GM04504 (cell line): ENCODE data around the gene SNX18.

Experiments used
- DNase-seq: peaks from one replicate; pipeline ENCODE4 v3.0.0-alpha.2; 2012; ENCODE audit warnings: low read depth

Gene SNX18

DNA sequence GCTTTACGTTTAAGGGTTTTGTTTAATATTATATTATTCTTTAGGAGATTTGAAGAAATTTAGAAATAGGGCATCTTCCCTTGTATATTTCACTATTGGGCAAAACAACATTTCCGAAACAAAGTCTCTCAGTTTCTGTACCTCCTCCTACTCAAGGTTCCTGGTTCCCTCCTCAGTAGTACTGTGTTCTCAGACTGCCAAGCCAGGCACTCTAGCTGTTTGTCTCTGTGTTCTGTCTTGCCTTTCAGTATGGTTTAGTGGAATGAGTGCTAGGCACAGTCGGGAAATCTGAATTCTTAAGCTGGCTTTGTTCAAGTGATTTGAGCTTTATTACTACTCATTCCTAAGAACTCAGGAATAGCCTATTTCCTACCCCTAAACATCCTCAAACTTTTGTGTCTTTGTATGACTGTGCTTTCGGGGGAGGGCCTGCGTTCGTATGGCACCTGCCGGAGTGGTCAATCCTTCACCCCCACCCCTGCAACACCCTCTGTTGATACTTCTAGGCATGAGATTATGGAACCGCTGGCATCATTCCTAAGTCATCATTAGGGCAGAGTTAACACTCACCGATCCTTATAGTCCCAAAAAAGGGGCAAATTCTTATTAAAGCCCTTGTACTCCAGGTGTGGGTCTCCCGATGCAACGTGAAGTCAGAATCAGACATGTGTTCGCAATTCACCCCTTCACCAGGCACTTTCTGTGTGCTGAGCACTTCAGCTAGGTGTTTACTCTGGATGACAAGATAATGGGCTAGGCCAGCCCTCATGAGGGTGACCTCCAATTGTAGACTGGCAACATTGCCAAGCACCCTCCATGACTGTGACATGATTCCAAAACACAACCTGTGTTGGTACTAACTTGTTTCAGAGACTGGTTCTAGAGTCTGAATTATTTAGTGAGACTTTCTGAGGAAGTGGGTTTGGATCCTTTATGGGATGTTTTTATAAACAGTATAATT, 24.5 kb downstream of the SNX18 start:
- no peak for DNase-seq

DNA sequence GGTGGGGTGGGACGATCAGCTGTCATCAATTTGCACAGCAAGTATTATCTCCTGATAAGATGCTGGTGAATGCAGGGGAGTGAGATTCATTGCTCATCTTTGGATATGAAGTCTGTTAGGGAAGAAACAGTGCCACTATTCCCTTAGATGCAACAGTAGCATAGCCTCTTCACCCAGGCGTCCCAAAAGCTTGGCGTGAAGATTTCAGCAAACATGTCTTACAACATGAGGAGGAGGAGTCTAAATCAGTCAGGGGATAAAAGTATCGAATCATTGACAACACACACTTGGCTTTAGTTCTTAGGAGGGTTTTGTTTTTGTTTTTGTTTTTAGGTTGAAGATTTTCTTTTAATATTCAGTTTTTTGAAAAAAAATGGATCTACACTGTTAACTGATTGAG, 26.5 kb downstream of the SNX18 start:
- no peak for DNase-seq

- DNase-seq = no peak
Measured at GRCh38 chr5:54545796-54546195, 28.2 kb downstream of the SNX18 start.

DNA sequence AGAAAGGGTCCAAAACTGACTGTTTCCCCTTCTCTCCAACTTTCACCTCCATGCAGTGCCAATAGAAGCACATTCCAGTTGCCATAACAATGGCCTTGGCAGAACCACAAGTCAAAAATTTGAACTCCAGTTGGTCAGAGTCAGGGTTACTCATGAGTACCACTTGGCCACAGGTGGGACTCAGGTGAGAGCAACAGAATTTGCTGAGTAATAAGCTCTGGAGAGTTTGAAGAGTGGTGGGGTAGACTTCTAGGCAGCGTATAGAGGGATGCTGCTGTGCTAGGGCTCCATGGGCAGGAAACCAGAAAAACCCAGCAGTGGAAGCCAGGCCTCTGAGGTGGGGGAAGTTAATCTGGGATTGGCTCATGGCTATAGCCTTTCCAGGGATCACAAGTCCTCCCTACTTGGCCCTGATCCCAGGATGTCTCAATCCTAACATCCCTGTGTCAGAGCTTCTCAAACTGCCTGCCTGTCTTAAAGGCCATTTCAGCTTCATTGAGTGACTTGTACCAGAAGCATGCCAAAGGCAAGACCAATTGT, 30.2 kb downstream of the SNX18 start:
- DNase-seq = peak; percentile 73

DNA sequence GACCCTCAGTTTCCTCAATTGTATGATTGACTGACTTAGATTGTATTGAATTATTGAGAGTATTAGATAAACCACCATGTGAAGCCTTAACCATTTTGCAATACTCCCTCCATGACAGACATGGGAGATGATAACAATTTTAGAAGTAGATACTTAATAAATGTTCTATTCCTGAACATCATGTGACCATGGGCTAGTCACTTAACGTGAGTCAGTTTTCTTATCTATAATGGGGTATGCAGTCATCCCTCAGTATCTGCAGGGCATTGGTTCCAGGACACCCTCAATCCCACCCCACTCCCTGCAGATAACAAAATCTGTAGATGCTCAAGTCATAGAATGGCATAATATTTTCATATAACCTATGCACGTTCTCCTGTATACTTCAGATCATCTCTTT, 31.0 kb downstream of the SNX18 start:
- DNase-seq = no peak

DNA sequence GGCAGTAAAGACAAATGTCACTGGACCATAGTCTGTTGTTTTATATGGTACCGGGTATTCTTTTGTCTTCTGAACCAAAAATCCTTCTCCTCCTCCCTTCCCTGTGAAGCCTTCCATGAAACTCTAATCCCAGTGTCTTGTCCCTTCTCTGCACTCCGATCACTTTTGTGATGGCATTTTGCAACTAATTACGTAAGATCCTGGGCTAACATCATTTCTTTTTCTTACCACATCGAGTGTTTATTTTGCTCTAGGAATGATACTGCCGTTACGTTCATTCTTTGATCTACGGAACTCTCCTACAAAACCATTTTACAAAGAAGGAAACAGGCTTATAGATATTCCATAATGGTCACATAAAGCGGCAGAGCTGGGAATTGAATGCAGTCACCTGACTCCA, 33.7 kb downstream of the SNX18 start:
- no peak for DNase-seq

DNA sequence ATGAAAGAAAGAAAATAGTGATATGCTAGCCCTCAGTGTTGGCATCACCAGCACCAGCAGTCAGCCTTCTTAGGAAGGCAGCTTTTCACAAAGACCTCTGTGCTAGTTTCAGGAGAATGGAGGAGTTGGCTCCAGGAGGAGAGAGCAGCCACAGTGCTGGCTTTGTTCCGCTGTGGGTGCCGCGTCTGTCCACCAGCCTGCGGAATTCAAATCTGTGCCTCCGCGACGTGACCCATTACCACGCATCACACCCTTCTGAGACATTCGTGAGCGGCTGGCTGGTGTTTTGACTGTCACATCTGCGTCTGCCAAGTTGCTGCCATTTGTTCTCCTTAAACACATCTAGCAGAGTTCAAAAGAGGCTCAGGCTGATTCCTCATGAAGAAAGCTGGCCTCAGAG, 34.4 kb downstream of the SNX18 start:
- DNase-seq = no peak

DNA sequence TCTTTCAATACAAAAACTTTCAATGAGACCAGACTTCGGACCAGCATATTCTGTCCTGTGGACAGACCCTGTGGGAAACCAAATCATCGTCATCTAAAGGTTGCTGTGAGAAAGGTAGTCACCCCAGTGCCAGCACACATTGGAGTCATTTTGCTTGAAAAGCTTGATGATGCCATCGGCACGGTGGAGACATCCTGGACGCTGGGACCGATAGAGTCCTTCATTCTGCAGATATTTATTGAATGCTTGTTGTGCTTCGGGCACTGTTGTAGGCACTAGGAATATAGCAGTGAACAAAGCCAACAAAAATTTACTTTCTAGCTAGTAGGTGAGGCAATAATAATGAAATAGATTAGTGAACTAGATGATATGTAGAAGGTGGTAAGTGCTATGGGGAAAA, 34.9 kb downstream of the SNX18 start:
- no peak for DNase-seq

GRCh38 chr5:54553659-54554207, 36.2 kb downstream of the SNX18 start:
- no peak for DNase-seq

DNA sequence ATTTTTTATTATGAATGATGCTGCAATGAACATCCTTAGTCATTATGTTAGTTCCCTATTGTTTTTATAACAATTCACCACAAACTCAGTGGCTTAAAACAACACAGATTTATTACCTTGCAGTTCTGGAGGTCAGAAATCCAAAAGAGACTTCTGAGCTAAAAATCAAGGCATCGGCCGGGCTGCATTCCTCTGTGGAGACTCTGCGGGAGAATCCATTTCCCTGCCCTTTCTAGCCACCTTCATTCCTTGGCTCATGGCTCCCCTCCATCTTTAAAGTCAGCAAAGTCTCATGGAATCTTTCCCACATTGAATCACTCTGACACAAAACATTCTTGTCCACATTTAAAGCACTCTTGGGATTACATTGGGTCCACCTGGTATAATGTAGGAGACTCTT, 38.6 kb downstream of the SNX18 start:
- DNase-seq = no peak

DNA sequence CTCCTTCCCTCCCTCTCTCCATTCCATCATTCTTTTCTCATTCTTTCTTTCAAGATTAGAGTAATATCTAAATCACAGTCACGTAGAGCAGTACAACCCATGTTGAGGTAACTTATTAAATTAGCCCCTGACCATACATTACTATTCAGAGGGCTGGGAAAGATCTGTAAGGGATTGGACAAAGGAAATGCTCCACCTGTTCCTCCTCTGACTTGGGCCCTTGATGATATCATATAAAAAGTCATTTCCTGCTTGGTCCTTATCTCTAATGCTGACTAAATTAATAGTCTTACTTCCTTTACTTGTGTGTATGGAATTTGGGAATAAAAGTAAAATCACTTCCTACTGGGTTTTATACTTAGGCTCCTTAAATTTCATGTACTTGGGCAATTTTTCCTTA, 40.8 kb downstream of the SNX18 start:
- no peak for DNase-seq

- DNase-seq = no peak
Measured at GRCh38 chr5:54561651-54562050, 44.1 kb downstream of the SNX18 start.

- no peak for DNase-seq
Measured at GRCh38 chr5:54563083-54563761, 45.7 kb downstream of the SNX18 start.

DNA sequence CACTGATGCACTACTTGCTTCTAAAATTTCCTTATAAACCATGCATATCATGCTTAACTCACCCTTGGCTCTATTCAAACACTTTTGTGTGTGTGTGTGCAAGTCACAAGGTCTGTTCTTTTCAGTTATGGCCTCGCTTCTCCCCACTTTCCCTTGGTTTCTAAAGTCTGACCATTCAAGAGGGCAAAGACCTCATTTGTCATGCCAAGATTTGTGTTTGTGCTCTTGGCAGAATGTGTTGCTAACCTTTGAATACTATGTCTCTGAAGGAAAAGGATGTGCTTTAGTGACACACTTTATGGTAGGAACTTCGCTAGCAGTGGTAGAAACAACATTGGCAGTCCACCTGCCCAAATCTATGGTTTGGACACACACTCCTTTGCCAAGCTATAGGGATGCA, 50.4 kb downstream of the SNX18 start:
- DNase-seq = no peak

DNA sequence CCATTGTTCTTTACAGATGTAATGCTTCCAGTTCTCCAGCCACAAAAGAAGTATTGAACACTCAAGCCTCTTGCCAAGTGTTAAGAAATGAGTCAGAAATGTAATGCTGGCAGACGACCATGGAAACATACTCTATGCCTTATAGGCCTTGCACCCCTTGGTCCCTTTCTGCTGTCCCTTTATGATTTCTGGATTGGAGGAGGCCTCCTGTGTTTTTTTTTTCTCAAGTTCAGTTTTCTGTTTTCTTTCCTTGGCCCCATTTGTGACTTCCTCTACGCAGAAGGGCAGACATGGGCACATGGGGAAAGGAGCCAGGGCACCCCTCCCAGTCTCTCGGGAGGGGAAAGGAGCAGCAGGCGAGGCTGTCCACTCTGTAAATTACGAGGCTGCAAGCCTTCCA, 53.4 kb downstream of the SNX18 start:
- no peak for DNase-seq

GRCh38 chr5:54571462-54571861, 53.9 kb downstream of the SNX18 start:
- DNase-seq = no peak

DNA sequence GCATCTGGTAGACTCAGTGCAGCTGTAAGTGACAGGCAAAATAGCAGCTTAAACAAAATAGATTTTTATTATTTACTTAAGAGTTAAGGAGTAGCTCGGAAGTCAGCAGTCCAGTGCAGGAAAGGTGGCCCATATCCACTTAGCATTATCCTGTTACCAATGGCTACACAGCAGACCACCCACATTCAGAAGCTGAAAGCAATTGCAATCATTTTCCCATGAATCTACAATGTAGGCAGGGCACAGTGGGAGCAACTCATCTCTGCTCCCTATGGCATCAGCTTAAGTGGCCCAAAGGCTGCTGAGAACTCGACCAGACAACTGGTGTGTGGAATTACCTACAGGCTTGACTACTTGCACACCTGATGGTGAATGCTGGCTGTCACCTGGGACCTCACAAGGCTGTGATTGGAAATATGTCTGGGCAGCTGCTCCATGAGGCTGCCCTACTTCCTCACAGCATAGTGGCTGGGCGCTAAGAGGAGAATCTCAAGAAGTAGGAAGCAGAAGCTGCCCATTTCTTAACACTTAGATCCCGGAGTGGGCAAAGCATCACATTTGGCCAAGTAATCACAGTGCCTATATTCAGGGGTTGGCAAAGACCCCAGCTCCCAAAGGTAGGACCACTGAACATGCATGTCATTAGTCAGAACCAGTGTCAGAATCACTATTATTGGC, 56.4 kb downstream of the SNX18 start:
- no peak for DNase-seq

- DNase-seq = no peak
Measured at GRCh38 chr5:54577528-54577927, 60.0 kb downstream of the SNX18 start.

DNA sequence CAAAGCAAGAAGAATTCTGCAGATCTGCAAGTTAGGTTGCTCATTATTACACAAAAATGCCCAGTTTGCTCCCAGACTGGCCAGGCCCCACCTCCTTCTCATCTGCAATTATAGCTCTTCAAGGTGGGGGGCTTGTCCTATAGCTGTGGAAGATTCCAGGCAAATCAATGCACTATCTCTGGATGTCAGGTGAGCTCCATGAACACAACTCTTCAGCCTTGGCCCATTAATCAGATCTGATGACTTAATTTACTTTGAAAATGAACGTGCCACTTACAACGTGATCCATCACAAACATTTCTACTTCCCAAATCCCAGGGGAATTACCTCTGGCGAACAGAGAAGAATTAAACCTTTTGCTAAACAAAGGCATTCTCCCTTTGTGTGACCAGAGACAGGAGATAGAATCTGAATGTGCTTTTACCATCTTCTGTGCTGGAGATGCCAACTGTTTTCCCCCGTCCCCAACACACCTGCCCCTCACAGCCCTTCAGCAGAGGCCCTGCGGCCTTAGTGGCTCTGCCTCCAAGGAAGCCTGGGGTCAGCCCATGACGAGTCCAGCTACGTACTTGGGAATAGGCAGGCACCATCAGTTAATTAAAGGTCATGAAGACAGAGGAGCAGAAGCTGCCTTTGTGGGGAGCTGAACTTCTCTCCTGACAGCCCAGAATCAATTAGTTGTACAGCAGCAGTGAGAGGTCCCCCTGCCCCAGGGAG, 60.5 kb downstream of the SNX18 start:
- DNase-seq = no peak

DNA sequence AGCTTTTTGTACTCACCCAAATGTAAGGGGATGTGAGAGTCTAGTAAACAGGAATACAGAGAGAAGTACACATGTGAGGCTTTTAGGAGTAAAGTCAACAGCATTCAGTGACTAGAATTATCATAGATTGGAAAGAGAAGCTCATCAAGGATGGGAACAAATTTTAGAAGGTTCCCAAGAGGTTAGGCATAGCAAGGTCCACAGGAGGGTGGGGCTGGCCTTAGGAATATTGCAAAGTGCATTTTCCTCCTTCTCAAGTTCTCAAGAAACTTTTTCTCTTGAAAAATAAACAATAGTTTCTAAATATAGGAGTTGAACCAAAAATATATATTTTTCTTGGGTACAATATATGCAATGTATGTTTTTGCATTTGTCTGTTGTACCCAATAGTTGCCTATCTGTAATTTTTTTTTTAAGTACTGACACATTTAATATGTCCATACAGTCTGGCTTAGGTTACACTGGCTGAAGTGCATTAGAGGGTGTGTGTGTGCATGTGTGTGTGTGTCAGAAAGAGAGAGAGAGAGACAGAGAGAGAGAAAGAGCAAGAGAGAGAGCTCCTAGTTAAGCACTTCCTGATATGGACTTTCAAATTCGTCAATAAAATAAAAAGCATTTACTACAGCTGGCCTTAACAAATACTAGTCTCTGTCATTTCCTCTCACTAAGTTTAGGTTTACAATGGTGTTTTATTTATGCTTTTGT, 62.2 kb downstream of the SNX18 start:
- DNase-seq = no peak
